Measurements from ENCODE around the gene ESPL1. TPM values are rescaled to one million over a fixed set of nuclear protein-coding genes. Genes with fewer than 3 reads are reported as not detected.
"Not testable (repeated sequence)": the region's sequence is repeated elsewhere in the genome, so short reads cannot be mapped to it uniquely, and the experiment has no call there.

Gene ESPL1
- total RNA-seq, 2 donors from 2014 or later, result 0.62 to 1.0 TPM

DNA sequence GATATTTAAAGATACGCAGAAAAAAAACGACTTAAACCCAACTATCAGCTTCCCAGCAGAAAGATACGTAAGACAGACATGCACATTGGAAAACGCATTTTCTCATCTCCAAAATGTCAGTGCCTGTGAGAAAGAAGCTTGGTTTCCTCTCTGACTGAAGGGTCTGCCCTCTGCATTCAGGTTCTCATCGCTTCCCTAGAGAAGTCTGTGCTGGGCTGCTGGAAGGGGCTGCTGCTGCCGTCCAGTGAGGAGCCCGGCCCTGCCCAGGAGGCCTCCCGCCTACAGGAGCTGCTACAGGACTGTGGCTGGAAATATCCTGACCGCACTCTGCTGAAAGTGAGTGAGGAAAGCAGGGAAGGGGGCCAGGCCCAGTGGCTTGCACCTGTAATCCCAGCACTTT, 22.6 kb downstream of the ESPL1 start:
- no peak for DNase-seq (ENCODE audit: low spot score)
- intact Hi-C loops (cut with DNase I), result loop anchor here in 1 of 2 donors (5.0 kb wide), 1 partner anchor 38 kb away; a partner anchor contains a TSS

DNA sequence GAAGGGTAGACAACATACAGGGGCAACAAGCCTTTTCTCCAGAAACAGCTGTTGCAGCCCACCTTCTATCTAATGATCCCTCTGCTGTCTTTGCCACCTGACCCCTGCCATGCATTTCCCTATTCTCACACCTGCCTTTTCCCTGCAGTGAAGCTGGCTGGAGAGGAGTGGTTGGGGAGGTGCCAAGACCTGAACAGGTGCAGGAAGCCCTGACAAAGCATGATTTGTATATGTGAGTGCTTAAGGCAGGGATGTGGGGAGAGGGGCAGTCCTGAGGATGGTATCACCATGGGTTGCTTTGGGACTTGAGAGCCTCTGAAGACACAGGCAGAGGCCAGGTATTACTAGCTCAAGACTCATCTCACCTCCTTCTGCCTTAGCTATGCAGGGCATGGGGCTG, 24.3 kb downstream of the ESPL1 start:
- intact Hi-C loops (cut with DNase I), result loop anchor here in 1 of 2 donors (5.0 kb wide), 1 partner anchor 40 kb away; a partner anchor contains a TSS
- no peak for DNase-seq (ENCODE audit: low spot score)

DNA sequence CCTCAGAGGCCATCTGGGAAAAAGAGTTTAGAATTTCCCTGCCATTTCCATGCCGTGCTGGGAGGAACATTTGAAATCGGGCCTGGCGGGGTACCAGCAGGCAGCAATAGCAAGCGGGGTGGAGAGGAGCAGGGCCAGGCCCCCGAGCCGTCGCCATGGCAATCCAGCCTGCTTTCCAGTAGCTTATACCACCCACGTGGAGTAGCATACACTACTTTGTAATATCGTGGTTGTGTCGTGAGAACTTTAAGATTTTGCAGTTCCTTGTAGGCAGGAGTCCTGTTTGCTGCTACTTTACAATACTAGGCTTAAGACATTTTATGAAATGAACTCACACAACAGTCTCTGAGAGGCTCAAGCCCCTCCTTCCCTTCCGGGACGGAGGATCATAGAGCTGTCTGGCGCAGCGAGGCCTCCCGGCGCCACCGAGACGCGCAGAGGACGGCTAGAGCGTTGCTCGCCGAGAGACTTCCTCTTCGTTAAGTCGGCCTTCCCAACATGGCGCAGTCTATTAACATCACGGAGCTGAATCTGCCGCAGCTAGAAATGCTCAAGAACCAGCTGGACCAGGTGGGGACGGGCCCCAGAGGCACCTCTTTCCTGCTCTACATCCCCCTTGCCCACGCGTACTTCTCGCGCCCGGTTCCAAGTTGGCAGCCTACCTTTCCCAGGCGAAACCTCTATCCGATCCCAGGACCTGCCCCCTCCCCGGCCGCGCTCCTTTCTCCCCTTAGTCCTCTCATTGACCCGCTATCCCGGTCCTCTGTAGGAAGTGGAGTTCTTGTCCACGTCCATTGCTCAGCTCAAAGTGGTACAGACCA, 27.2 kb downstream of the ESPL1 start, which contains the start of gene PFDN5:
TSS of gene PFDN5 (plus strand) at position 473 of the 821 bp plus-strand sequence. CDS start at position 499, 26 bp downstream.
- DNase-seq (ENCODE audit: low spot score), result peak; percentile 97
- intact Hi-C loops (cut with DNase I), result no loop called here

DNA sequence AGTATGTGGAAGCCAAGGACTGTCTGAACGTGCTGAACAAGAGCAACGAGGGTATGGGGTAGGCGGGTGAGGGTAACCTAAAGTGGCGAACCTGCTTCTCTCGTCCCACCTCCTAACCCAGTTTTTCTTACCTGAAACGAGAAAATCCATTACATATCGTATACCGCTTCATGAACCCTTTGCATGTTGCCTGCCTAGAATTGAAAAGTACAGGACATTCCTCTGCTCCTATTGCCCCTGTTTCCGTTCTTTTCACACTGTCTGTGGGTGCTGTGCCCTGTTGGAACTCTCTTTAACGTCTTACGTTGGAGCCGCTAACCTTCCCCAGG, 27.8 kb downstream of the ESPL1 start:
- intact Hi-C loops (cut with DNase I), result no loop called here
- DNase-seq (ENCODE audit: low spot score), result no peak

DNA sequence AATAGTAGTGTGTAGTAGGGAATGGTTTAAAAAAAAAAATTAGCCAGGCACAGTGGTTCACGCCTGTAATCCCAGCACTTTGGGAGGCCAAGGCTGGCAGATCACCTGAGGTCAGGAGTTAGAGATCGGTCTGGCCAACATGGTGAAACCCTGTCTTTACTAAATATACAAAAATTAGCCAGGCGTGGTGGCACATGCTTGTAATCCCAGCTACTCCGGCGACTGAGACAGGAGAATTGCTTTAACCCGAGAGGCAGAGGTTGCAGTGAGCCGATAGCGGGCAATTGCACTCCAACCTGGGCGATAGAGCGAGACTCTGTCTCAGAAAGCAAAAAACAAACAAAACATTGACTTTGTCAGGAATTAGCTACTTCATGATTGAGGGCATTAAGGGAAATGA, 29.0 kb downstream of the ESPL1 start:
- intact Hi-C loops (cut with DNase I); DNase-seq (ENCODE audit: low spot score): not testable (repeated sequence)

- no peak for DNase-seq (ENCODE audit: low spot score)
Observed at GRCh38 chr12:53298164-53298563, 30.1 kb downstream of the ESPL1 start.

DNA sequence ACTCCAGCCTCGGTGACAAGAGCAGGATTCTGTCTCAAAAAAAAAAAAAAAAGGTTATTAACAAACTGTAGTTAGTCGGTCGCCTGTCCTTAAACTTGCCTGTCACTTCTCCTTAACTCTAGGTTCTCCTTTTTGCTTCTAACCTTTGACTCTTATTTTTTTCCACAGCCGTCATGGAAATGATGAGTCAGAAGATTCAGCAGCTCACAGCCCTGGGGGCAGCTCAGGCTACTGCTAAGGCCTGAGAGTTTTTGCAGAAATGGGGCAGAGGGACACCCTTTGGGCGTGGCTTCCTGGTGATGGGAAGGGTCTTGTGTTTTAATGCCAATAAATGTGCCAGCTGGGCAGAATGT, 31.0 kb downstream of the ESPL1 start:
- no peak for DNase-seq (ENCODE audit: low spot score)
- intact Hi-C loops (cut with DNase I), result no loop called here

More at GRCh38 chr12:53298164-53298563, 30.1 kb downstream of the ESPL1 start:
- intact Hi-C loops (cut with DNase I), result no loop called here

- DNase-seq (ENCODE audit: low spot score), result peak; percentile 97
- intact Hi-C loops (cut with DNase I), result no loop called here
Observed at GRCh38 chr12:53299454-53300180, 31.5 kb downstream of the ESPL1 start, which contains the start of gene MYG1. MYG1 (plus strand) TSS chr12:53299695; CDS start chr12:53299738, 43 bp downstream.

DNA sequence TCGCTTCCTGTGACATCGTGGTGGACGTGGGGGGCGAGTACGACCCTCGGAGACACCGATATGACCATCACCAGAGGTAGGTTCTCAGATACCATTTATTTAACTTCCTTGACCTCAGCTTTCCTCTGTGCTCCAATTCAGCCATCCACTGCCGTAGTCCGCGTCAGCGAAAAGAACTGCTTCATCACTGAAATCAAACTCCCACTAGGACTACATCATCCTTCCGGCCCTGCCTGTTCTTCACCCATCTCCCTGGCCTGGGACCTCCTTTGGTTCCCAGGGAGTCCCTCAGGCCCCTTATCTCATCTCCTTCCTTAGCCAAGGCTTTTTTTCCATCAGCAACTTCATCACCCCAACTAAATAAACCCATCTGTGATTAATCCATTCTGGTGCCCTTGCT, 32.1 kb downstream of the ESPL1 start:
- no peak for DNase-seq (ENCODE audit: low spot score)
- intact Hi-C loops (cut with DNase I), result no loop called here

DNA sequence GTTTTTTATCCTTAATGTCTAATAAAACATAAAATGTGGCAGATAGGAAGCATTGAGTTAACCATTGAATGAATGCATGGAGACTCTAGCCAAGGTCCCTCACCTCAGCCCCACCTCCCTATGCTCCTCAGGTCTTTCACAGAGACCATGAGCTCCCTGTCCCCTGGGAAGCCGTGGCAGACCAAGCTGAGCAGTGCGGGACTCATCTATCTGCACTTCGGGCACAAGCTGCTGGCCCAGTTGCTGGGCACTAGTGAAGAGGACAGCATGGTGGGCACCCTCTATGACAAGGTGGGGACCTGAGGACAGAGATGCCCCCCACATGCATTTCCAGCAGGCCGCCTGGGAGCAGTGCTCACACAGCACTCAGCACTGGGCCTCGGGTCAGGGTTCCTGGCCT, 34.8 kb downstream of the ESPL1 start:
- no peak for DNase-seq (ENCODE audit: low spot score)
- intact Hi-C loops (cut with DNase I), result no loop called here

GRCh38 chr12:53306826-53307225, 38.7 kb downstream of the ESPL1 start:
- no peak for DNase-seq (ENCODE audit: low spot score)
- intact Hi-C loops (cut with DNase I), result no loop called here

DNA sequence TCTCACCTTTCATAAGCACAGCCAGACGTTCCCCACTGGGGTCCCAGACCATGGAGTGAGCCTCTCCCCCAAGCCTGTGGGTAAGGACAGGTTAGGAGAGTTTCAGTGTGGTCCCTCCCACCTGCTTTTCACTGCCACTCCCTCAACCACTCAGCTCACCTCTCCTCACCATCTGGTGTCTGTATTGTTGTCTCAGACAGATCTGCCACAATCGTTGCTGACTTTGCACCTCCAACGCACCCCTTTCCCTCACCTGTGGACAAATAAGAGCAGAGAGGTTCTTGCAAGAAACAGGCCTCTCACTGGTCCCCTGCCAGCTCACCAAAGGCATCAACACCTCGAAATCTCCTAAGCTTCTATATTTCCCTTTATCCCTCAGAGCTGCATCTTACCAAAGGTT, 40.2 kb downstream of the ESPL1 start:
- intact Hi-C loops (cut with DNase I), result no loop called here
- no peak for DNase-seq (ENCODE audit: low spot score)

DNA sequence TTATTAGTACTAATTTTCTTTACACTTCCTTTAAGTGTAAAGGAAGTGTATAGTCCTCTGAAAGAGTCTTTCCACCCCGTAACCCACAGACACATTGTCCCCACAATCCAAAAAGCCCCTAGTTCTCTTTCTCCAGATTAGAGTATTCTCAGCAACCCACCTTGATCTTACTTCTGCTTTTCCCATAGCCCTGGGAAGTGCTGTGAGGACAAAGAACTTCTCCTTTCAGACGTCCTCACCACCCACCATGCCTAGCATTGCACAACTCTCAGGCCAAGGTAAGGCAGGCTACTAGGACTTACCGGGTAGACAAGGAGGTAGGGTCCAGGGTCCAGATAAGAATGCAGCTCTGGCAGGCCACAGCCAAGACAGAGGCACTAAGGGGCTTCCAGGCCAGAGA, 45.9 kb downstream of the ESPL1 start:
- intact Hi-C loops (cut with DNase I), result no loop called here
- DNase-seq (ENCODE audit: low spot score), result no peak

DNA sequence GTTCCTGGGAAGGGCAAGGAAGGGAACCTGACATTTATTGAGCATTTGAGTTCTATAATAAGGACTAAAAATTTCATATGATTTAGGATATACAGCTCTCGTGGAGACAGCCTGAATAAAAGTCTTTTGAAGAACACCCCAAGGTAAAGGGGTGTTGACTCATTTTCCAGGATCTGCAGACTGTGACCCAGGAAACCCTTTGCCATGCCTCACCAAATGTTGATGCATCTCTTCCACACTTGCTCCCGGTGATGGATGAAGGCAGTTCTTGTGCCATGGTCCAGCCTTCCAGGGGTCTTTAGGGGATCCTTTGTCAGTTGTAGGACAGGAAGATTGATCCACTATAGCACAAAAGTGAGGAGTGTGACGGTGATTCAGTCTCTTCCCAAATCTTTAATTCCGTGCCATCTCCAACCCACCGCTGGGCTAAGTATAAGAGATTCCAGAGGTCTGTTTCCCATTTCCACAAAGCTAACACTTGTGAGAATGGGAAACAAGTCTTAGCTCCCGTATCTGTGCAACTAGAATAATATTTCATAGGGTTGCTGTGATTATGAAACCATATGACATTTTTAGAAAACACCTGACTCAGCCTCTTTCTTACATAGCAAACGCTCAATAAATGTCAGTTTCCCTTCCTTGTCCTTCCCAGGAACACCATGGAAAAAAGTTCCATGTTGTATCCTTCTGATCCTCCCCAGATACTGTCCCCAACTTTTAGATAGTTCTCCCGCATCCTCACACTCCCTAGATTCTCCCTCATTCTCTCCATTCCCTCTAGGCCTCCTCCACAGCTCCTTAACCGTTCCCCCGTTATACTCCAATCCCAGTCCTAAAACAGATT, 52.5 kb downstream of the ESPL1 start:
- no peak for DNase-seq (ENCODE audit: low spot score)
- intact Hi-C loops (cut with DNase I), result no loop called here

- intact Hi-C loops (cut with DNase I), result no loop called here
- no peak for DNase-seq (ENCODE audit: low spot score)
Observed at GRCh38 chr12:53324113-53324778, 56.1 kb downstream of the ESPL1 start.

- intact Hi-C loops (cut with DNase I), result no loop called here
- DNase-seq (ENCODE audit: low spot score), result peak; percentile 98
Observed at GRCh38 chr12:53324779-53325510, 56.8 kb downstream of the ESPL1 start.

DNA sequence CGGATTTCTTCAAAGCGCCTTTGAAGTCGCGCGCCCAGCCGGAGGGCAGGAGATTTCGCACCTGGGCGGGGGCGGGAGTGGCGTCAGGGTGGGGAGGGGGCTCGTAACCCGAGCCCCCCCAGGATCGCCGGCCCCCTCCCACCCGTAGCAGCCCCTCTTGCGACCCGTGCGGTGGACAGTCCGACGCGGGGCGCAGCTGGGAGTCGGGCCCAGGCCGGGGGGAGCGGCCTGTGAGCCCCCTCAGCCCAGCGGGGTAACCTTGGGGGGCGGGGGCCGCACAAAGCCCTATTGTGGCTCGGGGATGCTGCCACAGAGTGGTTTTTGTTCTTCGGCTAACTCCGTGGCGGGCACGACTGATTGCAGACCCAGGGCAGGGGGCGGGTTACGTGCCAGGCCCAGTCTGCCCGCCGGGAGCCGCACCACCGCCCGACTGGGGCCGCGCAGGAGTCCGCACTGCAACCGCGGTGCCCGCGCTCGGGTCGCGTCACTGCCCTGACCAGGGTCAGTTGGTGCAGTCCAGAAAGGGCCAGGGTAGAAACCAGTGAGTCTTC, 57.5 kb downstream of the ESPL1 start:
- no peak for DNase-seq (ENCODE audit: low spot score)
- intact Hi-C loops (cut with DNase I), result no loop called here

- intact Hi-C loops (cut with DNase I), result no loop called here
- no peak for DNase-seq (ENCODE audit: low spot score)
Observed at GRCh38 chr12:53326460-53327185, 58.5 kb downstream of the ESPL1 start.
